Measurements from ENCODE around the gene MAP4K4. TPM values are rescaled to one million over a fixed set of nuclear protein-coding genes. Genes with fewer than 3 reads are reported as not detected.

Gene MAP4K4
- total RNA-seq: 83.9 and 109 TPM in 2 replicates

GRCh38 chr2:101697124-101698013 lies at the start of gene MAP4K4:
Gene MAP4K4, plus strand, starts transcription at chr2:101697707. Its CDS starts 374 bp downstream, at chr2:101698081.

Other genes starting within 250 kb of the MAP4K4 start
- 0.16 and 3.5 TPM in 2 replicates for gene RFX8, start 222.6 kb upstream of the MAP4K4 start, total RNA-seq